ENCODE data around the gene FGF9.

Gene FGF9

GRCh38 chr13:21675095-21675991, 4.5 kb downstream of the FGF9 start:
- H3K4me1 ChIP-seq (ENCODE audit: control insufficient read depth in 1 of 2, insufficient read depth in 1 of 2, low read depth in 1 of 2, low read length in 1 of 2): peaks cover 29 to 45% of the 10 kb centered on the region in 2 experiments
- H3K9me3 ChIP-seq: no peaks in the 10 kb centered on the region
- H3K36me3 ChIP-seq: no peaks in the 10 kb centered on the region
- TF ChIP-seq, protein P1, sequence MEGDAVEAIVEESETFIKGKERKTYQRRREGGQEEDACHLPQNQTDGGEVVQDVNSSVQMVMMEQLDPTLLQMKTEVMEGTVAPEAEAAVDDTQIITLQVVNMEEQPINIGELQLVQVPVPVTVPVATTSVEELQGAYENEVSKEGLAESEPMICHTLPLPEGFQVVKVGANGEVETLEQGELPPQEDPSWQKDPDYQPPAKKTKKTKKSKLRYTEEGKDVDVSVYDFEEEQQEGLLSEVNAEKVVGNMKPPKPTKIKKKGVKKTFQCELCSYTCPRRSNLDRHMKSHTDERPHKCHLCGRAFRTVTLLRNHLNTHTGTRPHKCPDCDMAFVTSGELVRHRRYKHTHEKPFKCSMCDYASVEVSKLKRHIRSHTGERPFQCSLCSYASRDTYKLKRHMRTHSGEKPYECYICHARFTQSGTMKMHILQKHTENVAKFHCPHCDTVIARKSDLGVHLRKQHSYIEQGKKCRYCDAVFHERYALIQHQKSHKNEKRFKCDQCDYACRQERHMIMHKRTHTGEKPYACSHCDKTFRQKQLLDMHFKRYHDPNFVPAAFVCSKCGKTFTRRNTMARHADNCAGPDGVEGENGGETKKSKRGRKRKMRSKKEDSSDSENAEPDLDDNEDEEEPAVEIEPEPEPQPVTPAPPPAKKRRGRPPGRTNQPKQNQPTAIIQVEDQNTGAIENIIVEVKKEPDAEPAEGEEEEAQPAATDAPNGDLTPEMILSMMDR (IDR thresholded peaks at IDR 0.05): no peak
- H3K27ac ChIP-seq: no peak overlapping the region
- peaks cover 100% of the 10 kb centered on the region for H3K27me3 ChIP-seq
- no peak overlapping the region for H3K4me3 ChIP-seq (ENCODE audit: low read depth in 1 of 2, low read length in 1 of 2)

DNA sequence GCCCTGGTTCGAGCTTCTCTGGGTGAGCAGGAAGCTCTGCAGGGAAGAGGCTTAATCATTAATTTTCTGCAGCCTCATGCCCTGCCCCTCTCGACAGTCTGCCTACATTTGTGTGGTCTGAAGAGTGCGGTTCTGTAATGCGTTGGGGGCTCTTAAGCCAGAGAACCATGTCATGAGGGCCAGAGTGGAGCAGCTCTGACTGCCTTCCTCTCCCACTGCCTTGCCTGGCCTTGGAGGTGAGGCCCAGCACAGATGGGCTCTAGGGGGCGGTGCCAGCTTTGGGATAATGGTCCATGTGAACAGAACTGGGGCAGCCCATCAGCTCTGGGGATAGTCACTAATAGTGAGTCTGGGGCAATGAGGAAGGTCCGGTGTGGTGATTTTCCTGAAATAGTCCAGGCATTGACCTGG, 5.7 kb downstream of the FGF9 start:
- Histone ChIP-seq H3K4me3 (ENCODE audit: low read depth in 1 of 2, low read length in 1 of 2) (no peak overlapping the region), H3K27me3 (peaks cover 100% of the 10 kb centered on the region), H3K36me3 (no peaks in the 10 kb centered on the region), H3K27ac (no peak overlapping the region), H3K9me3 (no peaks in the 10 kb centered on the region), H3K4me1 (ENCODE audit: control insufficient read depth in 1 of 2, insufficient read depth in 1 of 2, low read depth in 1 of 2, low read length in 1 of 2) (peaks cover 17 to 34% of the 10 kb centered on the region in 2 experiments)
- TF ChIP-seq, protein P1 (IDR thresholded peaks at IDR 0.05): no peak

GRCh38 chr13:21677075-21677623, 6.3 kb downstream of the FGF9 start:
- H3K27me3 ChIP-seq: peaks cover 100% of the 10 kb centered on the region
- TF ChIP-seq, protein P1 (IDR thresholded peaks at IDR 0.05): no peak
- no peaks in the 10 kb centered on the region for H3K36me3 ChIP-seq

DNA sequence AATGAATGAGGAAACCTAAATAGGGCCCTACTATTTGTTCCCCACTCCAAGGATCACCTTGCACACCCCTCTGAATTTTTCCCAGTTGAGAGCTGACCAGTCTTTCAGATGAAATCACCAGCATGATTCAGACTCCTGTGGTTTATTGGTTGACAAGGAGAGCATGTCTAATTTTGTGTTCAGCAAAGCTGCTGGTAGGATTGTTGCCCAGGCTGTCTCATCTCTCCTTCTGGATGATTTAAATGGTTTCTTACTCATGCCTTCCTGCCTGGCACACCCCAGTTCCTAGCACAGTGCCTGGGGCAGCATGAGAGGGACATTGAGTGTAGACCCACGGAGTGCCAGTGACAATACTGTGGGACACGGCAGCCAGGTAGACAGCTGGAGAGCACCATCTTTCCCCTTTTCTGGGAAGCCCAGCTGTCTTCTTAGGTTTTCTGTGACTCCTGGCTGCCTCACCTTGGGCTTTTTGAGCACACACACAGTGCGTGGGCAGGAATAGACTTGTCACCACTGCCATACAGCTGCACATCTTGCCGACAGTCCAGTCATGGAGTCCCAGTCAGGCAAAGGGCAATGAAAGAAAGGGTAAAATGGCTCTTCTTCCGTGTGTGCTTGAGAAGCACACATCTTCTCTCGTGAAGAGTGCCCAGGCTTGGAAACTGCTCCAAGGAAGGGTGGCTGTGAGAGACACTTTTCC, 12.3 kb downstream of the FGF9 start:
- Histone ChIP-seq H3K9me3 (no peaks in the 10 kb centered on the region), H3K4me3 (ENCODE audit: low read depth in 1 of 2, low read length in 1 of 2) (no peak overlapping the region), H3K27me3 (peaks cover 100% of the 10 kb centered on the region), H3K4me1 (ENCODE audit: control insufficient read depth in 1 of 2, insufficient read depth in 1 of 2, low read depth in 1 of 2, low read length in 1 of 2) (no peaks in the 10 kb centered on the region), H3K36me3 (no peaks in the 10 kb centered on the region), H3K27ac (no peak overlapping the region)
- TF ChIP-seq, protein P1 (IDR thresholded peaks at IDR 0.05): no peak

More at GRCh38 chr13:21677075-21677623, 6.3 kb downstream of the FGF9 start:
- Histone ChIP-seq H3K9me3 (no peaks in the 10 kb centered on the region), H3K27ac (no peak overlapping the region), H3K4me1 (ENCODE audit: control insufficient read depth in 1 of 2, insufficient read depth in 1 of 2, low read depth in 1 of 2, low read length in 1 of 2) (peaks cover 12 to 28% of the 10 kb centered on the region in 2 experiments), H3K4me3 (ENCODE audit: low read depth in 1 of 2, low read length in 1 of 2) (no peak overlapping the region)

DNA sequence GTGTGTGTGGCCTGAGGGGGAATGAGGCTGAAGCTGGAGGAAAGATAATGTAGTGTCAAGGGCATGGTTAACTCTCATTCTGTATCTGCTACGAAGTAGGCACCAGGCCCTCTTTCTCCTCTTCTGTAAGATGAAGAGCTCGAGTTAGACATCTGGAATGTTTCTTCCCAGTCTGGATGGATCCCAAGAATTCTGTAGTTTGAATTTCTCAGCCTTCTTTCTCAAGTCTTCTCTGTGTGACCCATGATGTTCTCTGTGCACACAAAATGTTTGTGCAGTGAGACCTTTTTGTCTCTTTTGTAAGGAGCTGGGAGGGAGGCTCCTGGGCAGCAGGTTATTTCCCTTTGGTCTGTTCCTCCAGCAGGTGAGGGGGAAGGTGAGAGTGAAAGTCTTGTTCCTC, 13.7 kb downstream of the FGF9 start:
- Histone ChIP-seq H3K4me3 (ENCODE audit: low read depth in 1 of 2, low read length in 1 of 2) (no peak overlapping the region), H3K27me3 (peaks cover 94% of the 10 kb centered on the region), H3K9me3 (no peaks in the 10 kb centered on the region), H3K36me3 (no peaks in the 10 kb centered on the region), H3K27ac (no peak overlapping the region), H3K4me1 (ENCODE audit: control insufficient read depth in 1 of 2, insufficient read depth in 1 of 2, low read depth in 1 of 2, low read length in 1 of 2) (no peaks in the 10 kb centered on the region)
- TF ChIP-seq, protein P1 (IDR thresholded peaks at IDR 0.05): no peak

Measured in neutrophil (primary cell).